H1 (cell line): ENCODE results near the gene ESR1. TPM values are rescaled to one million over a fixed set of nuclear protein-coding genes. Genes with fewer than 3 reads are reported as not detected.
A peak's percentile ranks its signal among the peaks of the same experiment; 100 is the strongest.

Experiments
- EGR1 ChIP-seq: IDR thresholded peaks from 2 replicates; pipeline ENCODE4 v1.6.1; 2011; ENCODE audit warnings: low read depth, low read length, borderline replicate concordance
- JUND ChIP-seq: IDR thresholded peaks from 2 replicates; pipeline ENCODE4 v1.6.1; 2011; ENCODE audit warnings: mild to moderate bottlenecking, improper control_type of control experiment, low read length
- NRF1 ChIP-seq: IDR thresholded peaks from 2 replicates; pipeline ENCODE4 v1.6.1; 2011; ENCODE audit warnings: mild to moderate bottlenecking, low read depth, low read length, improper control_type of control experiment
- PHF8 ChIP-seq: fragments of 200-600 bp; sonication (generic); conservative IDR thresholded peaks from 2 replicates; pipeline ENCODE4 v1.7.1; 2012; ENCODE audit warnings: low read depth, mild to moderate bottlenecking, inconsistent platforms, low read length, moderate library complexity
- POLR2A ChIP-seq, 2 experiments: IDR thresholded peaks; 1 replicate in 1 of 2; 2 replicates in 1 of 2; pipeline ENCODE4 v1.6.1; 2011; ENCODE audit warnings: low read depth in 2 of 2, low read length in 2 of 2, mild to moderate bottlenecking in 2 of 2; ENCODE audit errors: control extremely low read depth in 1 of 2
- POLR2AphosphoS5 ChIP-seq: IDR thresholded peaks from 2 replicates; pipeline ENCODE4 v1.6.1; 2011; ENCODE audit warnings: low read depth, low read length
- POU5F1 ChIP-seq: IDR thresholded peaks from 2 replicates; pipeline ENCODE4 v1.6.1; 2011; ENCODE audit warnings: low read depth, mild to moderate bottlenecking, low read length, moderate library complexity
- RFX5 ChIP-seq: IDR thresholded peaks from 2 replicates; pipeline ENCODE4 v1.6.1; 2011; ENCODE audit warnings: low read depth, low read length, improper control_type of control experiment, borderline replicate concordance
- SIX5 ChIP-seq: IDR thresholded peaks from 2 replicates; pipeline ENCODE4 v1.6.1; 2011; ENCODE audit warnings: mild to moderate bottlenecking, low read depth, low read length
- SRF ChIP-seq: IDR thresholded peaks from 2 replicates; pipeline ENCODE4 v1.6.1; 2011; ENCODE audit warnings: mild to moderate bottlenecking, low read depth, low read length, moderate library complexity
- TCF12 ChIP-seq: IDR thresholded peaks from 2 replicates; pipeline ENCODE4 v1.6.1; 2011; ENCODE audit warnings: low read depth, mild to moderate bottlenecking, low read length
- TEAD4 ChIP-seq: IDR thresholded peaks from 2 replicates; pipeline ENCODE4 v1.6.1; 2012; ENCODE audit warnings: low read depth, low read length, inconsistent platforms, mixed read lengths
- ZNF274 ChIP-seq: IDR thresholded peaks from 2 replicates; pipeline ENCODE4 v1.7.0; 2012; ENCODE audit warnings: low read length, borderline replicate concordance; ENCODE audit errors: extremely low read depth
- polyA plus RNA-seq, 7 experiments: library from polyadenylated mRNA; depleted of rRNA in 3 of 7; stranded (reverse) in 5 of 7; unstranded in 2 of 7; fragments of >200 nt in 5 of 7; fragments of 200-250 nt in 2 of 7; gene quantifications; 1 replicate in 5 of 7; 2 replicates in 1 of 7; 4 replicates in 1 of 7; pipeline versions ENCODE4 v1.2.1 to v1.2.3, GENCODE V29; 2011 to 2013; ENCODE audit warnings: missing spikeins in 2 of 7, mixed read lengths in 2 of 7
- total RNA-seq: library from RNA; stranded (reverse); fragmentation: NEBNext Ultra II Directional; extraction: Animal tissue kit (Norgen Biotek cat#: 25700); gene quantifications from 2 replicates; pipeline ENCODE4 v1.2.1, GENCODE V29; 2021
- TF ChIP-seq, protein P1 (sequence below): IDR thresholded peaks from 2 replicates; pipeline ENCODE4 v1.6.1; 2011; ENCODE audit warnings: low read length, improper control_type of control experiment

Gene ESR1
- total and polyA plus RNA-seq, 2 of the 8 experiments (the other 6 are each of a cell fraction or from before 2014, with no cell fraction given): 0.03 to 0.17 TPM

DNA sequence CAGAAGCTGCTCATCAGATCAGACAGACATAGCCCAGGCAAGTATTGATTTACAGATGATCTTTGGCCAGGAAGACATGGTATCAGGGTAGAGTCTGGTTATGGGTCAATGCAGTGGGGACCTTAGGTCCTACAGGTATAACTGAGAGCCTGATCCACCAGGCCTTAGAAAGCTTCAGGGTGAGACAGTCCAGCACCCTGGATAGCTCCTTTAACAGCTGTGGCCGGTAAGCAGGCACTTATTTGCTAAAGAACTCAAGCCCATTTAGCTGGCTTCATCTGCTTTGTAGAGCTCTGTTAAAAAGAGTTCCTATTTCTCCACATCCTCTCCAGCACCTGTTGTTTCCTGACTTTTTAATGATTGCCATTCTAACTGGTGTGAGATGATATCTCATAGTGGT lies 39.6 kb downstream of the ESR1 start (continued):
- TF ChIP-seq TCF12 (peak; percentile 58; the same call in 1 of the 2 replicates), EGR1 (no peak), PHF8 (no peak), TEAD4 (no peak), SRF (no peak), JUND (no peak), POLR2AphosphoS5 (no peak), RFX5 (no peak), NRF1 (no peak), ZNF274 (no peak), POU5F1 (no peak), SIX5 (no peak), POLR2A (IDR thresholded peaks at IDR 0.05; ENCODE audit: control extremely low read depth in 1 of 2, low read depth in 2 of 2, low read length in 2 of 2) (no peak)
- TF ChIP-seq, protein P1, sequence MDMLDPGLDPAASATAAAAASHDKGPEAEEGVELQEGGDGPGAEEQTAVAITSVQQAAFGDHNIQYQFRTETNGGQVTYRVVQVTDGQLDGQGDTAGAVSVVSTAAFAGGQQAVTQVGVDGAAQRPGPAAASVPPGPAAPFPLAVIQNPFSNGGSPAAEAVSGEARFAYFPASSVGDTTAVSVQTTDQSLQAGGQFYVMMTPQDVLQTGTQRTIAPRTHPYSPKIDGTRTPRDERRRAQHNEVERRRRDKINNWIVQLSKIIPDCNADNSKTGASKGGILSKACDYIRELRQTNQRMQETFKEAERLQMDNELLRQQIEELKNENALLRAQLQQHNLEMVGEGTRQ: no peak
- TF ChIP-seq, all 59 proteins: peak for 3
